Endothelial cell (in vitro differentiated cells): ENCODE results near the gene MAP4. TPM values are rescaled to one million over a fixed set of nuclear protein-coding genes. Genes with fewer than 3 reads are reported as not detected.

ENCODE experiments used
- DNase-seq: peaks from one replicate; pipeline ENCODE4 v3.0.0; 2021; ENCODE audit warnings: low spot score
- H3K27ac Mint-ChIP-seq: one replicate; pipeline ENCODE4 v1.8.0; 2021; ENCODE audit warnings: mixed read lengths, inconsistent platforms; ENCODE audit not compliant: unreplicated experiment
- H3K27me3 Mint-ChIP-seq: one replicate; pipeline ENCODE4 v1.8.0; 2021; ENCODE audit warnings: mild to moderate bottlenecking, moderate library complexity, mixed read lengths, inconsistent platforms; ENCODE audit not compliant: unreplicated experiment
- H3K36me3 Mint-ChIP-seq: one replicate; pipeline ENCODE4 v1.8.0; 2021; ENCODE audit warnings: mild to moderate bottlenecking, low read depth, mixed read lengths, inconsistent platforms; ENCODE audit not compliant: unreplicated experiment
- H3K4me1 Mint-ChIP-seq: one replicate; pipeline ENCODE4 v1.8.0; 2021; ENCODE audit warnings: mild to moderate bottlenecking, mixed read lengths, inconsistent platforms; ENCODE audit not compliant: unreplicated experiment
- H3K4me3 Mint-ChIP-seq: one replicate; pipeline ENCODE4 v1.8.0; 2021; ENCODE audit warnings: mild to moderate bottlenecking, mixed read lengths, inconsistent platforms; ENCODE audit not compliant: unreplicated experiment
- H3K9me3 Mint-ChIP-seq: one replicate; pipeline ENCODE4 v1.8.0; 2021; ENCODE audit warnings: mixed read lengths, inconsistent platforms; ENCODE audit not compliant: unreplicated experiment
- total RNA-seq: library from RNA; stranded (reverse); fragmentation: NEBNext Ultra II Directional; extraction: Animal tissue kit (Norgen Biotek cat#: 25700); gene quantifications from one replicate; pipeline ENCODE4 v1.2.1, GENCODE V29; 2021; ENCODE audit not compliant: unreplicated experiment
- TF ChIP-seq, protein P1 (sequence below): fragments of 200-600 bp; sonication (generic); IDR thresholded peaks from one replicate; pipeline ENCODE4 v1.5.0; 2021; ENCODE audit warnings: antibody characterized with exemption; ENCODE audit not compliant: unreplicated experiment

Gene MAP4
- total RNA-seq, 1 donor from 2014 or later, result 155 TPM

DNA sequence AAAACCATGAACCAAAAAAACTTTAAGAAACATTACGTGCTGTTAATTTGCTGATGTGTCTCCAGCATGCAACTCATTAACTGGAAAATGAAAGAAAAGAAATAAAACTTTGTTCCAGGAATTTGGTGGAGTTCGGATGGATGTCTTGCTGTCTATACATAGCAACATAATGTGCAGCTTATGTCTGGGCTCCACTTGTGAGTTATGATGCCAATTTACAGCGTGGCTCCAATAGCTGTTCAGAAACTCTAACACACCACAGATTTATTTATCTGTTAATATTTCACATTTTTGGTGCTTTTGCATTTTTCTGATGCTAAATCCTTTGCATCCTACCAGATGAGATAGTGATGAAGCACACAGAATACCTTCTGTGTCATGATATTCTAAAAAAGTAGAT is 45.1 kb downstream of the MAP4 start:
- Mint-ChIP-seq H3K27ac (no peak overlapping the region), H3K4me3 (no peak overlapping the region), H3K9me3 (no peaks in the 10 kb centered on the region), H3K27me3 (peaks cover 2% of the 10 kb centered on the region), H3K36me3 (no peaks in the 10 kb centered on the region), H3K4me1 (peaks cover 8% of the 10 kb centered on the region)
- TF ChIP-seq, protein P1, sequence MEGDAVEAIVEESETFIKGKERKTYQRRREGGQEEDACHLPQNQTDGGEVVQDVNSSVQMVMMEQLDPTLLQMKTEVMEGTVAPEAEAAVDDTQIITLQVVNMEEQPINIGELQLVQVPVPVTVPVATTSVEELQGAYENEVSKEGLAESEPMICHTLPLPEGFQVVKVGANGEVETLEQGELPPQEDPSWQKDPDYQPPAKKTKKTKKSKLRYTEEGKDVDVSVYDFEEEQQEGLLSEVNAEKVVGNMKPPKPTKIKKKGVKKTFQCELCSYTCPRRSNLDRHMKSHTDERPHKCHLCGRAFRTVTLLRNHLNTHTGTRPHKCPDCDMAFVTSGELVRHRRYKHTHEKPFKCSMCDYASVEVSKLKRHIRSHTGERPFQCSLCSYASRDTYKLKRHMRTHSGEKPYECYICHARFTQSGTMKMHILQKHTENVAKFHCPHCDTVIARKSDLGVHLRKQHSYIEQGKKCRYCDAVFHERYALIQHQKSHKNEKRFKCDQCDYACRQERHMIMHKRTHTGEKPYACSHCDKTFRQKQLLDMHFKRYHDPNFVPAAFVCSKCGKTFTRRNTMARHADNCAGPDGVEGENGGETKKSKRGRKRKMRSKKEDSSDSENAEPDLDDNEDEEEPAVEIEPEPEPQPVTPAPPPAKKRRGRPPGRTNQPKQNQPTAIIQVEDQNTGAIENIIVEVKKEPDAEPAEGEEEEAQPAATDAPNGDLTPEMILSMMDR, result no peak
- DNase-seq, result no peak

DNA sequence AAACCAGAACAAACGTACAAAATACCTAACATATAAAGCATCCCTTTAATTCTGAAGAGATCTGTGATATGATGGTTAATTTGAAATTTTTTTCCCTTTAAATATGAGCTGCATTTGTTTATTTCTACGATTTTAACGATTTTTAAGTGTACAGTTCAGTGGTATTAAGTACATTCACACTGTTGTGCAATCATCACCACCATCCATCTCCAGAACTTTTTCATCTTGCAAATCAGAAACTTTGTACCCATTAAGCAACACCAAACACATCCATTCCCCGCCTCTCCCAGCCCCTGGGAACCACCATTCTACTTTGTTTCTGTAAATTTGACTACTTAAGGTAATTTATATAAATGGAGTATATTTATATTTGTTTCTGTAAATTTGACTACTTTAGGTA is 51.5 kb downstream of the MAP4 start:
- no peak for DNase-seq
- TF ChIP-seq, protein P1, result no peak
- peaks cover 2% of the 10 kb centered on the region for H3K4me1 Mint-ChIP-seq
- no peak overlapping the region for H3K27ac Mint-ChIP-seq
- H3K4me3 Mint-ChIP-seq, result no peak overlapping the region
- H3K36me3 Mint-ChIP-seq, result peaks cover 3% of the 10 kb centered on the region
- peaks cover 2% of the 10 kb centered on the region for H3K27me3 Mint-ChIP-seq
- H3K9me3 Mint-ChIP-seq, result no peaks in the 10 kb centered on the region

DNA sequence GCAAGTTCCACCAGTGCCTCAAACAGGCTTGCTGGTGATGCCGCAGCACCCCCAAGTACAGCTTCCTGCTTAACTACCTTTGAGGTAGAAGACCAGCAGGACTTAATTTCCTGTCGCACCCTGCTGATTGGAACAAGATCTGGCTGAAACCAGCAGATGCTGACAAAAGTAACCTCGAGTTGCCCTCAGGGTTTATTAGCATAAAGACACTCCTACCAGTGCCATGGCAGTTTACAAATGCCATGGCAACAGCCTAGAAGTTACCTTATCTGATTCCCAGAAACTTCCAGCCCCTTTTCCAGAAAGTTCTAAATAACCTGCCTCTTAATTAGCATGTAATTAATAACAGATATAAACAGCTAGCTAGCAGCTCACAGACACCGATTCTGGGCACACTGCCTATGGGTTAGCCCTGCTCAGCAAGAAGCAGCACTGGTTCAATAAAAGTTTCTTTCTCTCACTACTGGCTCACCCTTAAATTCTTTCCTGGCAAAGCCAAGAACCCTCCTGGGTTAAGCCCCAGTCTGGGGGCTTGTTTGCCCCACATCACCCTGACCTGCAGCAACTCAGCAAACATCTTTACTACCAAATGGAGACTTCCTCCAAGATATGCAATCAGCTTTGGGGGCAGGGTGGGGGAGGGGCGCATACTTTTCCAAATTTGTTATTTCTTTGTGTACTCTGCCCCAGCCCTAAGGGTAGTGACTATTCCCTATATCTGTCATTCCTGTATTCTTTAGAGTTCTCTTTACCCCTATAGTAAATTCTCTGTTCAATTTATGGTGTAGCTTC is 54.2 kb downstream of the MAP4 start:
- no peak overlapping the region for H3K27ac Mint-ChIP-seq
- no peaks in the 10 kb centered on the region for H3K27me3 Mint-ChIP-seq
- TF ChIP-seq, protein P1, result no peak
- H3K4me3 Mint-ChIP-seq, result no peak overlapping the region
- DNase-seq, result no peak
- peaks cover 3% of the 10 kb centered on the region for H3K36me3 Mint-ChIP-seq
- no peaks in the 10 kb centered on the region for H3K9me3 Mint-ChIP-seq
- H3K4me1 Mint-ChIP-seq, result peaks cover 2% of the 10 kb centered on the region

DNA sequence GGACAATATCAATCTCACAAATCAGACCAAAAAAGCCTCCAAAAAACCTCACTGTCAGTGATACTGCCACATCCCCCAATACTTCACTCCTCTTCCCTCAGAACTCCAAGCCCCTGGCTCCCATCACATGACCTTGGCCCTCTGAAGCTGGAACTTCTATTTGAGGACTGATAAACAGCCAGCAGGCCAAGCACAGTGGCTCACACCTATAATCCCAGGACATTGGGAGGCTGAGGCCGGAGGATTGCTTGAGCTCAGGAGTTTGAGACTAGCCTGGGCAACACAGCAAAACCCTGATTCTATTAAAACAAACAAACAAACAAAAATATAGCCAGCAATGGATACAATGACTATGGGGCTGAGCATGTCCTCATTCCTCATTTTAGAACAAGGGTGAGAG is 55.2 kb downstream of the MAP4 start:
- H3K4me3 Mint-ChIP-seq, result no peak overlapping the region
- no peak for DNase-seq

DNA sequence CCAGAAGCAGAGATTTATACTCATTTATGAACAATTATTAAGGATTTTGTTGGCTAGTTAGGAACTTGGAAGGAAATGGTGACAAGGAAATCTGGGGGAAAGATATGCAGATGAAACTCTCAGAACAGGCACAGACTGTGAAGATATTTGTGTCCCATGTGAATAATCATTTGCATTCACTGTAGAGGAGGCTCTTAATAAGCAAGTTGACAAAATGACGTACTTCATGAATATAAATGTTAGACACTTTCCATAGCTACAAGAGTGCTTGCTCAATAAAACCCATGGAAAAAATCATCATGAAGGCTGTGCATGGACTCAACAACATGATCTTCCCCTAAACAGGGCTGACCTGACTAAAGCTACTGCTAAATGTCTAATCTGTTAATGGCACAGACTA is 59.7 kb downstream of the MAP4 start:
- no peaks in the 10 kb centered on the region for H3K27me3 Mint-ChIP-seq

More for the DNA sequence above, 55.2 kb downstream of the MAP4 start:
- TF ChIP-seq, protein P1, result no peak
- Mint-ChIP-seq H3K9me3 (no peaks in the 10 kb centered on the region), H3K4me1 (peaks cover 2% of the 10 kb centered on the region), H3K36me3 (peaks cover 3% of the 10 kb centered on the region), H3K27me3 (no peaks in the 10 kb centered on the region), H3K27ac (no peak overlapping the region)

More for the DNA sequence above, 59.7 kb downstream of the MAP4 start:
- TF ChIP-seq, protein P1, result no peak
- DNase-seq, result no peak
- Mint-ChIP-seq H3K9me3 (no peaks in the 10 kb centered on the region), H3K27ac (no peak overlapping the region), H3K4me3 (no peak overlapping the region), H3K36me3 (peaks cover 8% of the 10 kb centered on the region), H3K4me1 (peaks cover under 1% of the 10 kb centered on the region)
